Spleen (tissue), 11 donors: ENCODE measurements around the gene ERC2. TPM values are rescaled to one million over a fixed set of nuclear protein-coding genes. Genes with fewer than 3 reads are reported as not detected.

ENCODE experiments used
- DNase-seq: peaks from one replicate; pipeline ENCODE4 v3.0.0-alpha.2; 2020
- H3K27ac ChIP-seq, 8 donors: fragments of 200-600 bp; sonication (generic) in 7 of 8; 1 replicate in 4 of 8; 2 replicates in 4 of 8; pipeline versions ENCODE4 v1.5.0 to v1.8.0; 2016 to 2021; ENCODE audit warnings: inconsistent platforms in 4 of 8, mild to moderate bottlenecking in 4 of 8, moderate library complexity in 1 of 8
- H3K27me3 ChIP-seq, 7 donors: fragments of 200-600 bp; sonication (generic) in 6 of 7; replicated peaks in 1 of 7; 1 replicate in 4 of 7; 2 replicates in 3 of 7; pipeline versions ENCODE4 v1.5.0 to v1.8.0; 2016 to 2021; ENCODE audit warnings: inconsistent platforms in 3 of 7, mild to moderate bottlenecking in 1 of 7
- H3K36me3 ChIP-seq, 6 donors: fragments of 200-600 bp; sonication (generic) in 5 of 6; 1 replicate in 4 of 6; 2 replicates in 2 of 6; pipeline versions ENCODE4 v1.5.0 to v1.8.0; 2016 to 2021; ENCODE audit warnings: inconsistent platforms in 2 of 6
- H3K4me1 ChIP-seq, 6 donors: fragments of 200-600 bp; sonication (generic) in 5 of 6; 1 replicate in 3 of 6; 2 replicates in 3 of 6; pipeline versions ENCODE4 v1.5.0 to v1.8.0; 2016 to 2021; ENCODE audit warnings: inconsistent platforms in 3 of 6
- H3K4me3 ChIP-seq, 8 donors: fragments of 200-600 bp; sonication (generic) in 7 of 8; 1 replicate in 4 of 8; 2 replicates in 4 of 8; pipeline versions ENCODE4 v1.5.0 to v1.8.0; 2016 to 2021; ENCODE audit warnings: inconsistent platforms in 4 of 8, mild to moderate bottlenecking in 4 of 8, moderate library complexity in 2 of 8
- H3K9me3 ChIP-seq, 8 donors: fragments of 200-600 bp; sonication (generic) in 7 of 8; 1 replicate in 4 of 8; 2 replicates in 4 of 8; pipeline versions ENCODE4 v1.5.0 to v1.8.0; 2016 to 2021; ENCODE audit warnings: inconsistent platforms in 4 of 8
- CTCF ChIP-seq, 11 experiments: fragments of 200-600 bp in 7 of 11; fragments of 450-650 bp in 4 of 11; sonication (generic) in 4 of 11; IDR thresholded peaks in 8 of 11; conservative IDR thresholded peaks in 3 of 11; 1 replicate in 7 of 11; 2 replicates in 4 of 11; pipeline versions ENCODE4 v1.4.0 to v1.8.0; 2016 to 2021; ENCODE audit warnings: antibody characterized with exemption in 11 of 11, inconsistent platforms in 4 of 11, mild to moderate bottlenecking in 1 of 11
- POLR2A ChIP-seq, 3 donors: fragments of 450-650 bp; IDR thresholded peaks; one replicate each; pipeline ENCODE4 v1.5.1; 2017; ENCODE audit warnings: antibody characterized with exemption in 3 of 3, mild to moderate bottlenecking in 1 of 3
- POLR2AphosphoS5 ChIP-seq, 3 donors: sonication (generic); formaldehyde crosslinking; IDR thresholded peaks; one replicate each; pipeline ENCODE4 v1.5.1; 2017; ENCODE audit warnings: antibody characterized with exemption in 3 of 3
- WGBS, 5 donors: extraction: QIAGEN DNeasy Blood & Tissue Kit in 3 of 5; methylation state at CpG; one replicate each; pipeline versions ENCODE4 v1.1.5 to v1.1.7; 2013 to 2018; 5-methylcytosine and 5-hydroxymethylcytosine counted together
- intact Hi-C: fragments of 100-400 bp; cut with DNase I; formaldehyde crosslinking; loops from one replicate; pipeline ENCODE4 v1.15.0; 2023; ENCODE audit warnings: low total_unique reads
- polyA plus RNA-seq, 3 donors: library from polyadenylated mRNA; stranded (reverse); fragments of 200-250 nt; gene quantifications; one replicate each; pipeline ENCODE4 v1.2.1, GENCODE V29; 2013
- total RNA-seq, 7 donors: library from RNA; depleted of rRNA in 3 of 7; stranded (reverse); fragments of >200 nt in 3 of 7; fragmentation: NEBNext Ultra II Directional in 4 of 7; extraction: Animal tissue kit (Norgen Biotek cat#: 25700) in 4 of 7; gene quantifications; one replicate each; pipeline versions ENCODE4 v1.1.0 to v1.2.1, GENCODE V29; 2016 to 2021
- donor health status: healthy with polysubstance abuse.
- donor health status: DM: no; HTN: no; CAD: no; lungs with moderate emphysema.
- donor health status: DM: no; HTN: no; CAD: no.
- donor health status: Bipolar disorder and iron deficiency.
- donor health status: healthy.
- donor health status: DM: no; HTN: no; CAD: no.
- donor health status: DM: yes; HTN: yes; CAD: no.

The ERC2 gene
- total and polyA plus RNA-seq, 10 donors = 0.04 to 4.9 (median 0.39) TPM

- DNase-seq = no peak
- 68 to 79% (median 73%) methylated on average over 9 of the region's 9 CpGs for WGBS, 5 donors
- H3K36me3 ChIP-seq = no peaks in the 10 kb centered on the region
- no peak overlapping the region for H3K4me3 ChIP-seq
- intact Hi-C loops = no loop called here
- no peaks in the 10 kb centered on the region for H3K9me3 ChIP-seq
- no peaks in the 10 kb centered on the region for H3K4me1 ChIP-seq
- H3K27ac ChIP-seq = no peak overlapping the region
- H3K27me3 ChIP-seq = peaks cover 0 to 6% (median 0%) of the 10 kb centered on the region in 7 donors
- TF ChIP-seq POLR2A (IDR thresholded peaks at IDR 0.05) (no peak), CTCF (IDR thresholded peaks at IDR 0.05 in 8 of 11, conservative IDR thresholded peaks at IDR 0.05 in 3 of 11) (no peak), POLR2AphosphoS5 (IDR thresholded peaks at IDR 0.05) (no peak)
Measured at GRCh38 chr3:55521064-55521737, 947.1 kb downstream of the ERC2 start.

- no peaks in the 10 kb centered on the region for H3K4me1 ChIP-seq
- H3K27ac ChIP-seq = no peak overlapping the region
- 76 to 92% (median 90%) methylated on average over 3 of the region's 3 CpGs for WGBS, 5 donors
- H3K4me3 ChIP-seq = no peak overlapping the region
- no peaks in the 10 kb centered on the region for H3K36me3 ChIP-seq
- no peaks in the 10 kb centered on the region for H3K9me3 ChIP-seq
- no peak for DNase-seq
- intact Hi-C loops = no loop called here
- TF ChIP-seq POLR2A (IDR thresholded peaks at IDR 0.05) (no peak), CTCF (IDR thresholded peaks at IDR 0.05 in 8 of 11, conservative IDR thresholded peaks at IDR 0.05 in 3 of 11) (no peak), POLR2AphosphoS5 (IDR thresholded peaks at IDR 0.05) (no peak)
- H3K27me3 ChIP-seq = peaks cover 0 to 19% (median 0%) of the 10 kb centered on the region in 7 donors
Measured at GRCh38 chr3:55519019-55519418, 949.2 kb downstream of the ERC2 start.

GRCh38 chr3:55518451-55518850, 949.8 kb downstream of the ERC2 start:
- H3K27me3 ChIP-seq = peaks cover 0 to 19% (median 0%) of the 10 kb centered on the region in 7 donors
- no peaks in the 10 kb centered on the region for H3K4me1 ChIP-seq
- TF ChIP-seq CTCF (IDR thresholded peaks at IDR 0.05 in 8 of 11, conservative IDR thresholded peaks at IDR 0.05 in 3 of 11) (no peak), POLR2AphosphoS5 (IDR thresholded peaks at IDR 0.05) (no peak), POLR2A (IDR thresholded peaks at IDR 0.05) (no peak)
- WGBS, 5 donors = 77 to 88% (median 83%) methylated on average over 6 of the region's 6 CpGs
- no peak overlapping the region for H3K4me3 ChIP-seq
- no peak overlapping the region for H3K27ac ChIP-seq
- H3K9me3 ChIP-seq = no peaks in the 10 kb centered on the region
- H3K36me3 ChIP-seq = no peaks in the 10 kb centered on the region
- intact Hi-C loops = no loop called here
- DNase-seq = no peak

GRCh38 chr3:55516392-55517030, 951.8 kb downstream of the ERC2 start:
- Histone ChIP-seq H3K4me1 (no peaks in the 10 kb centered on the region), H3K9me3 (no peaks in the 10 kb centered on the region), H3K27me3 (peaks cover 0 to 19% (median 0%) of the 10 kb centered on the region in 7 donors), H3K4me3 (no peak overlapping the region), H3K36me3 (no peaks in the 10 kb centered on the region), H3K27ac (no peak overlapping the region)
- WGBS, 5 donors = 68 to 83% (median 77%) methylated on average over 10 of the region's 10 CpGs
- no peak for TF ChIP-seq POLR2A (IDR thresholded peaks at IDR 0.05)
- no peak for TF ChIP-seq CTCF (IDR thresholded peaks at IDR 0.05 in 8 of 11, conservative IDR thresholded peaks at IDR 0.05 in 3 of 11)
- TF ChIP-seq POLR2AphosphoS5 (IDR thresholded peaks at IDR 0.05) = no peak
- intact Hi-C loops = no loop called here
- DNase-seq = no peak
